OCI-LY7 (cell line): Measurements from ENCODE around the gene PWWP2A. TPM values are rescaled to one million over a fixed set of nuclear protein-coding genes. Genes with fewer than 3 reads are reported as not detected.

Source experiments
- BruUV-seq: library from RNA; stranded (reverse); fragments of 400-500 nt; replicated peaks from 2 replicates; lab custom pipeline; 2021; lab: Mats Ljungman, UMichigan
- CTCF ChIA-PET: fragments of 300-600 bp; sonication (Branson Sonifier 250); formaldehyde crosslinking; loops from one replicate; lab custom pipeline; 2022; ENCODE audit warnings: antibody characterized with exemption; ENCODE audit not compliant: unreplicated experiment; lab: Charles Lee
- POLR2A ChIA-PET: fragments of 300-600 bp; sonication (Branson Sonifier 250); formaldehyde crosslinking; loops from one replicate; lab custom pipeline; 2022; ENCODE audit warnings: antibody characterized with exemption; lab: Charles Lee
- DNase-seq: peaks from one replicate; pipeline ENCODE4 v3.0.0-alpha.2; 2015; ENCODE audit warnings: low spot score
- H2AFZ ChIP-seq: fragments of 200-600 bp; sonication (generic), shearing (Covaris generic); 2 replicates; pipeline ENCODE4 v1.6.1; 2014; ENCODE audit warnings: mild to moderate bottlenecking, antibody characterized with exemption, low read length, moderate library complexity
- H3K27ac ChIP-seq: fragments of 200-600 bp; sonication (generic); 2 replicates; pipeline ENCODE4 v1.5.1; 2014; ENCODE audit warnings: mixed run types, low read depth, mild to moderate bottlenecking, moderate library complexity, low read length, inconsistent platforms; ENCODE audit not compliant: poor library complexity, severe bottlenecking
- H3K36me3 ChIP-seq: fragments of 200-600 bp; sonication (generic); 2 replicates; pipeline ENCODE4 v1.6.1; 2014; ENCODE audit warnings: mild to moderate bottlenecking, antibody characterized with exemption, low read length, moderate library complexity, mixed read lengths; ENCODE audit not compliant: insufficient read depth
- H3K4me1 ChIP-seq: fragments of 200-600 bp; sonication (generic); 2 replicates; pipeline ENCODE4 v1.5.1; 2014; ENCODE audit warnings: mild to moderate bottlenecking, low read length; ENCODE audit not compliant: insufficient read depth, poor library complexity, severe bottlenecking
- H3K4me2 ChIP-seq: fragments of 200-600 bp; sonication (generic); 2 replicates; pipeline ENCODE4 v1.6.1; 2014; ENCODE audit warnings: mild to moderate bottlenecking, low read length
- H3K4me3 ChIP-seq: fragments of 200-600 bp; sonication (generic); 2 replicates; pipeline ENCODE4 v1.5.1; 2014; ENCODE audit warnings: mild to moderate bottlenecking, low read depth, low read length; ENCODE audit not compliant: poor library complexity, severe bottlenecking
- H3K79me2 ChIP-seq: fragments of 200-600 bp; sonication (generic); 2 replicates; pipeline ENCODE4 v1.6.1; 2016; ENCODE audit warnings: low read depth, mild to moderate bottlenecking, low read length, moderate library complexity, mixed read lengths; ENCODE audit not compliant: insufficient read depth
- H3K9me2 ChIP-seq: fragments of 200-600 bp; sonication (generic); 2 replicates; pipeline ENCODE4 v1.6.1; 2016; ENCODE audit warnings: mild to moderate bottlenecking, low read length, mixed read lengths; ENCODE audit not compliant: insufficient read depth
- H3K9me3 ChIP-seq: fragments of 200-600 bp; sonication (generic); 2 replicates; pipeline ENCODE4 v1.6.1; 2014; ENCODE audit warnings: mild to moderate bottlenecking, mixed run types, low read length, mixed read lengths
- H4K20me1 ChIP-seq: fragments of 200-600 bp; sonication (generic); 2 replicates; pipeline ENCODE4 v1.6.1; 2014; ENCODE audit warnings: mild to moderate bottlenecking, antibody characterized with exemption, low read length, moderate library complexity, mixed read lengths; ENCODE audit not compliant: insufficient read depth
- EZH2phosphoT487 ChIP-seq: fragments of 200-600 bp; sonication (generic); IDR thresholded peaks from 2 replicates; pipeline ENCODE4 v1.6.1; 2018; ENCODE audit warnings: low read depth, borderline replicate concordance, mild to moderate bottlenecking, mixed run types, antibody characterized with exemption, low read length, moderate library complexity, mixed read lengths
- intact Hi-C: fragments of 100-400 bp; cut with micrococcal nuclease; formaldehyde crosslinking; loops from one replicate; pipeline ENCODE4 v1.10.0; 2022; ENCODE audit not compliant: unreplicated experiment
- total RNA-seq, 2 experiments: library from RNA; depleted of rRNA in 1 of 2; stranded (reverse); fragments of >200 nt in 1 of 2; shearing (Covaris generic) in 1 of 2; gene quantifications; 2 replicates each; pipeline ENCODE4 v1.2.3, GENCODE V29; 2014 to 2022
- TF ChIP-seq, protein P1 (sequence below): fragments of 200-600 bp; sonication (generic); conservative IDR thresholded peaks from 2 replicates; pipeline ENCODE4 v1.5.1; 2014; ENCODE audit warnings: mild to moderate bottlenecking, antibody characterized with exemption, low read length, moderate library complexity, mixed read lengths

The PWWP2A gene
- total RNA-seq, 2 experiments from 2014 or later, result 28.3 to 28.4 TPM

DNA sequence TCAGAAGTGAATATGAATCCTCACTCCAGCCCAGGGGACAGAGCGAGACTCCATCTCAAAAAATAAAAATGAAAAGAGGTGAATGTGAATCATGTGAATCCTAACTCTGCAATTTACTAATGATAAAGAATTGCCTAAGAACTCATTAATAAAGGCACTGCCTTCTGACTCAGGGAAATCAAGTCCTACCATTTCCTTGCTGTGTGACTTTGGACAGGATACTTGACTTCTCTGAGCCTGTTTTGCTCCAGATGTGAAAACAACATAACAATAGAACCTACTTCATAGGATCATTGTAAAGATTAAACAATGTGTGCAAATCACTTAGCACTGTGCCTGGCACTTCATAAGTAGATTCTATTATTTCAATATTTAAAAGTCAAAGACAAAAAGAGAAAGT is 15.1 kb upstream of the PWWP2A start:
- Histone ChIP-seq H3K4me2 (no peak overlapping the region), H3K9me2 (no peaks in the 10 kb centered on the region), H3K9me3 (no peaks in the 10 kb centered on the region), H3K36me3 (no peaks in the 10 kb centered on the region), H3K4me3 (no peak overlapping the region), H2AFZ (no peak overlapping the region), H4K20me1 (no peaks in the 10 kb centered on the region), H3K27ac (no peak overlapping the region), H3K4me1 (no peaks in the 10 kb centered on the region), H3K79me2 (no peaks in the 10 kb centered on the region)
- TF ChIP-seq, protein P1, sequence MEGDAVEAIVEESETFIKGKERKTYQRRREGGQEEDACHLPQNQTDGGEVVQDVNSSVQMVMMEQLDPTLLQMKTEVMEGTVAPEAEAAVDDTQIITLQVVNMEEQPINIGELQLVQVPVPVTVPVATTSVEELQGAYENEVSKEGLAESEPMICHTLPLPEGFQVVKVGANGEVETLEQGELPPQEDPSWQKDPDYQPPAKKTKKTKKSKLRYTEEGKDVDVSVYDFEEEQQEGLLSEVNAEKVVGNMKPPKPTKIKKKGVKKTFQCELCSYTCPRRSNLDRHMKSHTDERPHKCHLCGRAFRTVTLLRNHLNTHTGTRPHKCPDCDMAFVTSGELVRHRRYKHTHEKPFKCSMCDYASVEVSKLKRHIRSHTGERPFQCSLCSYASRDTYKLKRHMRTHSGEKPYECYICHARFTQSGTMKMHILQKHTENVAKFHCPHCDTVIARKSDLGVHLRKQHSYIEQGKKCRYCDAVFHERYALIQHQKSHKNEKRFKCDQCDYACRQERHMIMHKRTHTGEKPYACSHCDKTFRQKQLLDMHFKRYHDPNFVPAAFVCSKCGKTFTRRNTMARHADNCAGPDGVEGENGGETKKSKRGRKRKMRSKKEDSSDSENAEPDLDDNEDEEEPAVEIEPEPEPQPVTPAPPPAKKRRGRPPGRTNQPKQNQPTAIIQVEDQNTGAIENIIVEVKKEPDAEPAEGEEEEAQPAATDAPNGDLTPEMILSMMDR, result no peak
- no peak for TF ChIP-seq EZH2phosphoT487
- ChIA-PET POLR2A (interaction anchor here (0.7 kb wide), 1 partner anchor 258 kb away, joined by 4 read pairs; no protein-coding TSS in a partner anchor), CTCF (no interaction called here)
- no peak for DNase-seq
- no TSS peak for BruUV-seq
- intact Hi-C loops, result no loop called here

DNA sequence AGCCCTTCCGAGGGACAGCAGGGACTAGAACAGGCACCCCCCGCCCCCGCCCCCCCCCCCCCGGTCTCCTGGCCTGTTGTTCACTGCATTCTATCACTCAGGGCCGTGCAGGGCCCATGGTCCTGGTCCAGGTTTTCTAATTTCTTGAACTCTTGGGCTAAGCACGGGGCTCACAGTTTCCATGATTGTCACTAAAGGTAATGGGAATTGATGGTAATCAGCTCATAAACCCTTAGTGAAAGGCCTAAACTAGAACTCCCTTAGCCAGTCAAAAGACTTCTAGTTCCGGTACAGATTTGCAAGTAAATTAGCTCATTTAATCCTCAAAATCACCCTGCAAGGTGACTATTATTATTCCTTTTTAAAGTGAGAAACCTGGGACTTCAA is 14.7 kb upstream of the PWWP2A start:
- Histone ChIP-seq H3K9me3 (no peaks in the 10 kb centered on the region), H3K9me2 (no peaks in the 10 kb centered on the region), H3K4me3 (no peak overlapping the region), H3K27ac (no peak overlapping the region), H3K79me2 (no peaks in the 10 kb centered on the region), H3K36me3 (no peaks in the 10 kb centered on the region), H4K20me1 (no peaks in the 10 kb centered on the region), H2AFZ (no peak overlapping the region), H3K4me1 (no peaks in the 10 kb centered on the region), H3K4me2 (no peak overlapping the region)
- BruUV-seq, result no TSS peak
- no peak for DNase-seq
- intact Hi-C loops, result no loop called here
- CTCF ChIA-PET, result no interaction called here
- TF ChIP-seq, protein P1, result no peak
- no peak for TF ChIP-seq EZH2phosphoT487
- POLR2A ChIA-PET, result interaction anchor here (0.7 kb wide), 1 partner anchor 259 kb away, joined by 4 read pairs; no protein-coding TSS in a partner anchor

DNA sequence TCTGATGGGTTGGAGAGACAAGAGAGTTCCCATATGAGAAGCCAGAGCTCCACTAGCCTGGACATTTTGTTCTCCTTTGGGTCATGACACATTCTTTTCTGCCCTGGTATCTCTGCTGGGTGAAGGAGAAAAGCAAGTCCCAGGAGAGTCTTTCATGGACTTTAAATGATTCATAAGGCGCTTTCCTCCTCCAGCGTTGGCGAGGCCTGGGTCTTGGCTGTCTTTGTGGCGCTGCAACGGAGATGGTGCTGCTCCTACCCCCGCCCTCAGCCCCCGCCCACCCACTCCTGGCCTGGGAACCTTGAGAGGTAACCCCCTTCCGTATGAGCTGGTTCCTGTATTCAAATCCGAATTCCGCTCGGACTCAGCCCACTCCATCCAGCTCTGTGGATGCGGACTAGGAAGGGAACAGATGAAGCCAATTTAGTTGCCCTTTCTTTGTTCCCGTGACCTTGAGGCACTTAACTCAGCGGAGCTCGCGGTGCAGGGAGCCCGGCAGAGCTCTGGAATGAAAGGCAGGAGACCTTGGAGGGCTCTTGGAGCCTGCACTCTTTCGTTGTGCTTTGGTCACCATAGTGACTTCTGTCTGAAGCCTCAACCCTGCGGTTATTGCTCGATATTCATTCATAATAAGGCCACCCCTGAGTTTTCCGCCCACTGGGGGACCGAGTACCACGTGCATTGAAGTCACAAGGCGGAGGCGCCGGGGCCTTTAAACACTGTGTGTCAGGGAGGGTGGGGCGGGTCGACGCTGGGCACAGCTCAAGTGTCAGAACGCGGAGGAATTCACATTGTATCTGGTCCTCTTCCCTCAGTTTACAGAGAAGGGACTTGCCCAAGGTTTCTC is 14.0 kb upstream of the PWWP2A start:
- TF ChIP-seq EZH2phosphoT487, result no peak
- TF ChIP-seq, protein P1, result no peak
- no peaks in the 10 kb centered on the region for H3K4me1 ChIP-seq
- no peaks in the 10 kb centered on the region for H3K9me3 ChIP-seq
- no peaks in the 10 kb centered on the region for H3K79me2 ChIP-seq
- H3K4me3 ChIP-seq, result no peak overlapping the region
- no peaks in the 10 kb centered on the region for H3K36me3 ChIP-seq
- DNase-seq, result no peak
- H3K27ac ChIP-seq, result no peak overlapping the region
- H2AFZ ChIP-seq, result no peak overlapping the region
- intact Hi-C loops, result no loop called here
- BruUV-seq, result no TSS peak
- no peaks in the 10 kb centered on the region for H3K9me2 ChIP-seq
- ChIA-PET POLR2A (interaction anchor here (0.7 kb wide), 1 partner anchor 260 kb away, joined by 4 read pairs; no protein-coding TSS in a partner anchor), CTCF (no interaction called here)
- H3K4me2 ChIP-seq, result no peak overlapping the region
- no peaks in the 10 kb centered on the region for H4K20me1 ChIP-seq
